B cell (primary cell): ENCODE data around the gene ANKRD11. TPM values are rescaled to one million over a fixed set of nuclear protein-coding genes. Genes with fewer than 3 reads are reported as not detected.
"Not testable (repeated sequence)": the region's sequence is repeated elsewhere in the genome, so short reads cannot be mapped to it uniquely, and the experiment has no call there.

ENCODE experiments used
- ATAC-seq: fragments of 200-7000 bp; cut with Tn5 transposase; one replicate; pipeline ENCODE4 v1.10.0; 2021; ENCODE audit warnings: low read depth, mild to moderate bottlenecking, moderate number of reproducible peaks, moderate library complexity
- CTCF ChIA-PET: fragments of 350-600 bp; sonication (Branson Sonifier 250); formaldehyde crosslinking; loops from one replicate; lab custom pipeline; 2021; ENCODE audit warnings: antibody characterized with exemption, inconsistent platforms; lab: Charles Lee
- POLR2A ChIA-PET: fragments of 350-600 bp; sonication (Branson Sonifier 250); formaldehyde crosslinking; loops from one replicate; lab custom pipeline; 2021; ENCODE audit warnings: antibody characterized with exemption; lab: Charles Lee
- DNase-seq: peaks from one replicate; pipeline ENCODE4 v3.0.0; 2013
- H2AFZ ChIP-seq: 2 replicates; pipeline ENCODE4 v1.6.1; 2012; ENCODE audit warnings: mild to moderate bottlenecking, low read depth, low read length; ENCODE audit not compliant: insufficient read depth, poor library complexity, severe bottlenecking
- H3K27ac ChIP-seq, 2 donors: 1 replicate in 1 of 2; 2 replicates in 1 of 2; pipeline ENCODE4 v1.5.1; 2012 to 2013; ENCODE audit warnings: low read length in 2 of 2, mild to moderate bottlenecking in 2 of 2, moderate library complexity in 1 of 2
- H3K27me3 ChIP-seq, 4 experiments: fragments of 200-600 bp in 1 of 4; sonication (generic) in 1 of 4; replicated peaks in 1 of 4; 1 replicate in 2 of 4; 2 replicates in 2 of 4; pipeline versions ENCODE4 v1.6.1 to v1.7.0; 2013 to 2016; ENCODE audit warnings: low read length in 3 of 4, mild to moderate bottlenecking in 2 of 4, mixed read lengths in 1 of 4, moderate library complexity in 1 of 4; ENCODE audit not compliant: insufficient read depth in 4 of 4, control insufficient read depth in 3 of 4; ENCODE audit errors: control extremely low read depth in 1 of 4
- H3K36me3 ChIP-seq, 2 experiments: replicated peaks in 1 of 2; 1 replicate in 1 of 2; 2 replicates in 1 of 2; pipeline versions ENCODE4 v1.6.1 to v1.7.1; 2013; ENCODE audit warnings: low read length in 1 of 2; ENCODE audit not compliant: insufficient read depth in 2 of 2, control insufficient read depth in 1 of 2; ENCODE audit errors: control extremely low read depth in 1 of 2, extremely low read depth in 1 of 2
- H3K4me1 ChIP-seq, 2 donors: fragments of 200-600 bp in 1 of 2; sonication (generic) in 1 of 2; 1 replicate in 1 of 2; 2 replicates in 1 of 2; pipeline versions ENCODE4 v1.5.1 to v1.6.1; 2013 to 2017; ENCODE audit warnings: low read length in 2 of 2; ENCODE audit not compliant: control insufficient read depth in 2 of 2, insufficient read depth in 2 of 2
- H3K4me2 ChIP-seq: replicated peaks from 2 replicates; pipeline ENCODE3; 2012; ENCODE audit warnings: mild to moderate bottlenecking, low read depth, low read length; ENCODE audit not compliant: poor library complexity, severe bottlenecking
- H3K4me3 ChIP-seq, 5 experiments: fragments of 200-600 bp in 1 of 5; sonication (generic) in 1 of 5; 1 replicate in 3 of 5; 2 replicates in 2 of 5; pipeline versions ENCODE4 v1.5.1 to v1.7.0; 2011 to 2016; ENCODE audit warnings: low read length in 4 of 5, mild to moderate bottlenecking in 4 of 5, low read depth in 2 of 5, control low read depth in 1 of 5, moderate library complexity in 1 of 5; ENCODE audit not compliant: insufficient read depth in 1 of 5; ENCODE audit errors: control extremely low read depth in 1 of 5, extremely low read depth in 1 of 5
- H3K79me2 ChIP-seq: fragments of 200-600 bp; sonication (generic); one replicate; pipeline ENCODE4 v1.6.0; 2016; ENCODE audit warnings: low read length; ENCODE audit not compliant: control insufficient read depth, insufficient read depth
- H3K9ac ChIP-seq: fragments of 200-600 bp; sonication (generic); 2 replicates; pipeline ENCODE4 v1.6.1; 2017; ENCODE audit warnings: mild to moderate bottlenecking, low read length, moderate library complexity
- H3K9me3 ChIP-seq, 3 donors: one replicate each; pipeline versions ENCODE4 v1.6.1 to v1.7.1; 2013; ENCODE audit warnings: low read length in 2 of 3; ENCODE audit not compliant: control insufficient read depth in 2 of 3, insufficient read depth in 1 of 3; ENCODE audit errors: control extremely low read depth in 1 of 3
- H4K20me1 ChIP-seq: 2 replicates; pipeline ENCODE4 v1.6.0; 2012; ENCODE audit warnings: mild to moderate bottlenecking, low read length; ENCODE audit not compliant: insufficient read depth, control insufficient read depth, poor library complexity, severe bottlenecking
- H3K27ac Mint-ChIP-seq: one replicate; pipeline ENCODE4 v1.8.0; 2021; ENCODE audit warnings: mixed read lengths
- H3K27me3 Mint-ChIP-seq: one replicate; pipeline ENCODE4 v1.8.0; 2021; ENCODE audit warnings: mixed read lengths
- H3K4me1 Mint-ChIP-seq: one replicate; pipeline ENCODE4 v1.8.0; 2021; ENCODE audit warnings: mixed read lengths
- H3K4me3 Mint-ChIP-seq: one replicate; pipeline ENCODE4 v1.8.0; 2021; ENCODE audit warnings: mixed read lengths
- H3K9me3 Mint-ChIP-seq: one replicate; pipeline ENCODE4 v1.8.0; 2022; ENCODE audit warnings: mixed read lengths; ENCODE audit not compliant: insufficient read depth
- CTCF ChIP-seq: fragments of 200-600 bp; IDR thresholded peaks from one replicate; pipeline ENCODE4 v1.8.0; 2022; ENCODE audit warnings: antibody characterized with exemption, mild to moderate bottlenecking
- EZH2 ChIP-seq: IDR thresholded peaks from 2 replicates; pipeline ENCODE4 v1.6.1; 2012; ENCODE audit warnings: borderline replicate concordance, low read depth, mild to moderate bottlenecking, moderate library complexity, low read length; ENCODE audit not compliant: insufficient read depth, poor library complexity, severe bottlenecking
- WGBS: methylation state at CpG from one replicate; pipeline ENCODE4 v1.1.5; 2013; ENCODE audit warnings: missing lambda C conversion rate; ENCODE audit not compliant: insufficient coverage; 5-methylcytosine and 5-hydroxymethylcytosine counted together
- intact Hi-C: fragments of 100-400 bp; cut with micrococcal nuclease; formaldehyde crosslinking; loops from one replicate; pipeline ENCODE4 v1.10.0; 2022
- polyA plus RNA-seq: library from polyadenylated mRNA; depleted of rRNA; stranded (reverse); fragments of >200 nt; gene quantifications from 2 replicates; pipeline ENCODE4 v1.2.3, GENCODE V29; 2012
- total RNA-seq, 2 donors: library from RNA; stranded (reverse); fragments of 120-200 nt in 1 of 2; gene quantifications; 1 replicate in 1 of 2; 2 replicates in 1 of 2; pipeline versions ENCODE4 v1.2.3 to v1.2.4, GENCODE V29; 2013 to 2022

The ANKRD11 gene
- total and polyA plus RNA-seq, 2 donors (not counting 1 experiment from before 2014, with no cell fraction given) = 67.9 to 314 TPM

- H3K4me3 Mint-ChIP-seq = peak overlapping the region; percentile 81
- H3K4me1 ChIP-seq = peaks cover 73 to 80% of the 10 kb centered on the region in 2 donors
- H3K27ac ChIP-seq, ATAC-seq, H2AFZ ChIP-seq, H3K27me3 ChIP-seq, H3K9me3 Mint-ChIP-seq, H3K9ac ChIP-seq, DNase-seq, POLR2A ChIA-PET, H3K27me3 Mint-ChIP-seq, H3K4me3 ChIP-seq, H3K9me3 ChIP-seq: not testable (repeated sequence)
- peaks cover 0 to 14% of the 10 kb centered on the region in 2 experiments for H3K36me3 ChIP-seq
- peaks cover 91% of the 10 kb centered on the region for H4K20me1 ChIP-seq
- CTCF ChIA-PET = interaction anchor here (1.2 to 1.8 kb wide), 3 partner anchors 11 to 126 kb away, joined by 3 to 6 read pairs (median 3); no protein-coding TSS in a partner anchor
- intact Hi-C loops = loop anchor here (5.0 kb wide), 2 partner anchors 45 to 50 kb away; no protein-coding TSS in a partner anchor
- H3K27ac Mint-ChIP-seq = peak overlapping the region; percentile 83
- H3K4me1 Mint-ChIP-seq = peaks cover 93% of the 10 kb centered on the region
- peaks cover 91% of the 10 kb centered on the region for H3K79me2 ChIP-seq
- WGBS = 90% methylated on average over 7 of the region's 14 CpGs
- peak overlapping the region; percentile 62 for H3K4me2 ChIP-seq
Measured at GRCh38 chr16:89362540-89363223, 127.7 kb downstream of the ANKRD11 start.

- Histone ChIP-seq H3K27me3 (no peaks in the 10 kb centered on the region), H2AFZ (no peak overlapping the region), H3K9ac (no peak overlapping the region), H3K27ac (peak overlapping the region in 1 of 2 donors; percentile 35), H3K4me3 (no peak overlapping the region), H3K4me1 (peaks cover 73 to 80% of the 10 kb centered on the region in 2 donors), H3K79me2 (peaks cover 91% of the 10 kb centered on the region), H3K36me3 (peaks cover 0 to 18% of the 10 kb centered on the region in 2 experiments), H3K4me2 (peak overlapping the region; percentile 62), H4K20me1 (peaks cover 91% of the 10 kb centered on the region), H3K9me3 (no peaks in the 10 kb centered on the region)
- DNase-seq (peak; percentile 57), ATAC-seq (peak; percentile 34)
- POLR2A ChIA-PET = interaction anchor here (0.6 kb wide), 1 partner anchor 28 kb away, joined by 7 read pairs; no protein-coding TSS in a partner anchor
- TF ChIP-seq CTCF (no peak), EZH2 (no peak)
- H3K27ac Mint-ChIP-seq = peak overlapping the region; percentile 83
- WGBS = 46% methylated on average over 8 of the region's 13 CpGs
- CTCF ChIA-PET = interaction anchor here (0.6 to 1.8 kb wide), 5 partner anchors 11 to 136 kb away, joined by 3 to 6 read pairs (median 3); no protein-coding TSS in a partner anchor
- intact Hi-C loops = loop anchor here (2.0 to 5.0 kb wide), 3 partner anchors 45 to 127 kb away; no protein-coding TSS in a partner anchor
- no peaks in the 10 kb centered on the region for H3K9me3 Mint-ChIP-seq
- H3K4me1 Mint-ChIP-seq = peaks cover 93% of the 10 kb centered on the region
- peak overlapping the region; percentile 81 for H3K4me3 Mint-ChIP-seq
- H3K27me3 Mint-ChIP-seq = no peaks in the 10 kb centered on the region
Measured at GRCh38 chr16:89361751-89362539, 128.4 kb downstream of the ANKRD11 start.
